CD14-positive monocyte (primary cell): ENCODE measurements around the gene ZIC1. TPM values are rescaled to one million over a fixed set of nuclear protein-coding genes. Genes with fewer than 3 reads are reported as not detected.

Source experiments
- DNase-seq, 3 donors: peaks; one replicate each; pipeline ENCODE4 v3.0.0-alpha.2; 2011 to 2022
- H2AFZ ChIP-seq: 2 replicates; pipeline ENCODE4 v1.6.0; 2012; ENCODE audit warnings: mild to moderate bottlenecking, low read depth, low read length, inconsistent platforms; ENCODE audit not compliant: insufficient read depth, poor library complexity, severe bottlenecking
- H3K27ac ChIP-seq, 2 donors: 1 replicate in 1 of 2; 2 replicates in 1 of 2; pipeline ENCODE4 v1.5.1; 2012 to 2013; ENCODE audit warnings: low read length in 2 of 2, control low read depth in 1 of 2, inconsistent platforms in 1 of 2, low read depth in 1 of 2, mild to moderate bottlenecking in 1 of 2
- H3K27me3 ChIP-seq, 2 donors: one replicate each; pipeline versions ENCODE4 v1.6.0 to v1.6.1; 2011 to 2013; ENCODE audit warnings: low read length in 2 of 2; ENCODE audit not compliant: control insufficient read depth in 2 of 2, insufficient read depth in 2 of 2
- H3K36me3 ChIP-seq, 2 donors: replicated peaks in 1 of 2; 1 replicate in 1 of 2; 2 replicates in 1 of 2; pipeline versions ENCODE4 v1.5.1 to v1.6.1; 2012 to 2013; ENCODE audit warnings: low read length in 2 of 2, control low read depth in 1 of 2, inconsistent platforms in 1 of 2, mild to moderate bottlenecking in 1 of 2; ENCODE audit not compliant: insufficient read depth in 2 of 2, control insufficient read depth in 1 of 2
- H3K4me1 ChIP-seq, 2 donors: 1 replicate in 1 of 2; 2 replicates in 1 of 2; pipeline versions ENCODE4 v1.5.1 to v1.6.1; 2012 to 2013; ENCODE audit warnings: low read length in 2 of 2, control low read depth in 1 of 2, inconsistent platforms in 1 of 2, mild to moderate bottlenecking in 1 of 2, moderate library complexity in 1 of 2; ENCODE audit not compliant: insufficient read depth in 2 of 2, control insufficient read depth in 1 of 2
- H3K4me2 ChIP-seq: replicated peaks from 2 replicates; pipeline ENCODE3; 2012; ENCODE audit warnings: low read length, moderate library complexity, mild to moderate bottlenecking; ENCODE audit not compliant: poor library complexity, severe bottlenecking; ENCODE audit errors: extremely low read depth
- H3K4me3 ChIP-seq, 3 experiments: fragments of 200-600 bp in 1 of 3; sonication (generic) in 1 of 3; replicated peaks in 1 of 3; 1 replicate in 2 of 3; 2 replicates in 1 of 3; pipeline ENCODE4 v1.5.1; 2011 to 2013; ENCODE audit warnings: low read length in 3 of 3, mild to moderate bottlenecking in 3 of 3, control low read depth in 2 of 3, low read depth in 2 of 3, inconsistent platforms in 1 of 3, moderate library complexity in 1 of 3
- H3K79me2 ChIP-seq: 2 replicates; pipeline ENCODE4 v1.6.0; 2012; ENCODE audit warnings: mild to moderate bottlenecking, control low read depth, inconsistent platforms, low read length, moderate library complexity; ENCODE audit not compliant: insufficient read depth
- H3K9ac ChIP-seq: 2 replicates; pipeline ENCODE4 v1.6.0; 2017; ENCODE audit warnings: low read length, mild to moderate bottlenecking; ENCODE audit not compliant: insufficient read depth, poor library complexity, severe bottlenecking
- H3K9me3 ChIP-seq, 2 donors: replicated peaks in 1 of 2; 1 replicate in 1 of 2; 2 replicates in 1 of 2; pipeline versions ENCODE4 v1.5.1 to v1.6.1; 2012 to 2013; ENCODE audit warnings: low read length in 2 of 2, control low read depth in 1 of 2; ENCODE audit not compliant: control insufficient read depth in 1 of 2, insufficient read depth in 1 of 2
- H4K20me1 ChIP-seq: 2 replicates; pipeline ENCODE4 v1.6.0; 2012; ENCODE audit warnings: mild to moderate bottlenecking, low read length, control low read depth, moderate library complexity; ENCODE audit not compliant: insufficient read depth
- H3K27ac Mint-ChIP-seq, 7 donors: one replicate each; pipeline ENCODE4 v1.8.0; 2020; ENCODE audit warnings: mild to moderate bottlenecking in 7 of 7, mixed read lengths in 7 of 7, moderate library complexity in 6 of 7, inconsistent platforms in 2 of 7
- H3K27me3 Mint-ChIP-seq, 3 donors: one replicate each; pipeline ENCODE4 v1.8.0; 2021 to 2022; ENCODE audit warnings: low read depth in 3 of 3, mild to moderate bottlenecking in 3 of 3, mixed read lengths in 3 of 3, moderate library complexity in 3 of 3, inconsistent platforms in 1 of 3
- H3K36me3 Mint-ChIP-seq, 2 donors: one replicate each; pipeline ENCODE4 v1.8.0; 2020; ENCODE audit warnings: mixed read lengths in 2 of 2, inconsistent platforms in 1 of 2, mild to moderate bottlenecking in 1 of 2
- H3K4me1 Mint-ChIP-seq: one replicate; pipeline ENCODE4 v1.8.0; 2020; ENCODE audit warnings: mild to moderate bottlenecking, mixed read lengths
- H3K4me3 Mint-ChIP-seq, 2 donors: one replicate each; pipeline ENCODE4 v1.8.0; 2020; ENCODE audit warnings: mild to moderate bottlenecking in 2 of 2, mixed read lengths in 2 of 2, moderate library complexity in 1 of 2
- H3K9me3 Mint-ChIP-seq, 7 donors: one replicate each; pipeline ENCODE4 v1.8.0; 2020 to 2022; ENCODE audit warnings: mixed read lengths in 7 of 7, mild to moderate bottlenecking in 6 of 7, moderate library complexity in 6 of 7, inconsistent platforms in 2 of 7
- WGBS: methylation state at CpG from one replicate; pipeline ENCODE4 v1.1.5; 2013; ENCODE audit warnings: missing lambda C conversion rate; ENCODE audit not compliant: insufficient coverage; 5-methylcytosine and 5-hydroxymethylcytosine counted together
- intact Hi-C, 2 donors: fragments of 100-400 bp; cut with micrococcal nuclease; formaldehyde crosslinking; loops; one replicate each; pipeline versions ENCODE4 v1.15.0 to v1.15.1; 2023
- polyA plus RNA-seq, 3 donors: library from polyadenylated mRNA; depleted of rRNA in 1 of 3; unstranded in 2 of 3; stranded (reverse) in 1 of 3; fragments of 300-500 nt in 2 of 3; fragments of >200 nt in 1 of 3; fragmentation: Illumina TruSeq in 2 of 3; gene quantifications; 1 replicate in 2 of 3; 2 replicates in 1 of 3; pipeline ENCODE4 v1.2.3, GENCODE V29; 2012 to 2021
- TF ChIP-seq, protein P1 (sequence below): fragments of 200-600 bp; IDR thresholded peaks from one replicate; pipeline ENCODE4 v1.8.0; 2022; ENCODE audit warnings: antibody characterized with exemption, mild to moderate bottlenecking

The ZIC1 gene
- polyA plus RNA-seq, 3 donors: not detected

- H3K27ac ChIP-seq: no peak overlapping the region
- H3K36me3 ChIP-seq: no peaks in the 10 kb centered on the region
- no peaks in the 10 kb centered on the region for H4K20me1 ChIP-seq
- H3K36me3 Mint-ChIP-seq: peaks cover 11 to 13% of the 10 kb centered on the region in 2 donors
- TF ChIP-seq, protein P1, sequence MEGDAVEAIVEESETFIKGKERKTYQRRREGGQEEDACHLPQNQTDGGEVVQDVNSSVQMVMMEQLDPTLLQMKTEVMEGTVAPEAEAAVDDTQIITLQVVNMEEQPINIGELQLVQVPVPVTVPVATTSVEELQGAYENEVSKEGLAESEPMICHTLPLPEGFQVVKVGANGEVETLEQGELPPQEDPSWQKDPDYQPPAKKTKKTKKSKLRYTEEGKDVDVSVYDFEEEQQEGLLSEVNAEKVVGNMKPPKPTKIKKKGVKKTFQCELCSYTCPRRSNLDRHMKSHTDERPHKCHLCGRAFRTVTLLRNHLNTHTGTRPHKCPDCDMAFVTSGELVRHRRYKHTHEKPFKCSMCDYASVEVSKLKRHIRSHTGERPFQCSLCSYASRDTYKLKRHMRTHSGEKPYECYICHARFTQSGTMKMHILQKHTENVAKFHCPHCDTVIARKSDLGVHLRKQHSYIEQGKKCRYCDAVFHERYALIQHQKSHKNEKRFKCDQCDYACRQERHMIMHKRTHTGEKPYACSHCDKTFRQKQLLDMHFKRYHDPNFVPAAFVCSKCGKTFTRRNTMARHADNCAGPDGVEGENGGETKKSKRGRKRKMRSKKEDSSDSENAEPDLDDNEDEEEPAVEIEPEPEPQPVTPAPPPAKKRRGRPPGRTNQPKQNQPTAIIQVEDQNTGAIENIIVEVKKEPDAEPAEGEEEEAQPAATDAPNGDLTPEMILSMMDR: no peak
- no peak overlapping the region for H3K4me2 ChIP-seq
- no peak overlapping the region for H3K9ac ChIP-seq
- H3K79me2 ChIP-seq: no peaks in the 10 kb centered on the region
- no peak for DNase-seq
- no peak overlapping the region for H3K27ac Mint-ChIP-seq
- no peaks in the 10 kb centered on the region for H3K4me1 ChIP-seq
- peaks cover 87 to 100% of the 10 kb centered on the region in 2 donors for H3K27me3 ChIP-seq
- H2AFZ ChIP-seq: no peak overlapping the region
- peaks cover 39 to 90% of the 10 kb centered on the region in 2 donors for H3K9me3 ChIP-seq
- H3K4me3 ChIP-seq: no peak overlapping the region
- H3K9me3 Mint-ChIP-seq: peaks cover 20 to 85% (median 77%) of the 10 kb centered on the region in 7 donors
- peaks cover 99 to 100% (median 99%) of the 10 kb centered on the region in 3 donors for H3K27me3 Mint-ChIP-seq
- intact Hi-C loops: no loop called here
- peak overlapping the region in 1 of 2 donors; percentile 83 for H3K4me3 Mint-ChIP-seq
- peaks cover 4% of the 10 kb centered on the region for H3K4me1 Mint-ChIP-seq
- 9% methylated on average over 63 of the region's 77 CpGs for WGBS
These were observed 18.3 kb upstream of the ZIC1 start for GRCh38 chr3:147390589-147391569.

- Histone ChIP-seq H3K9me3 (peaks cover 39 to 93% of the 10 kb centered on the region in 2 donors), H2AFZ (no peak overlapping the region), H3K36me3 (no peaks in the 10 kb centered on the region), H3K27me3 (peaks cover 82 to 100% of the 10 kb centered on the region in 2 donors), H3K27ac (no peak overlapping the region), H3K4me2 (no peak overlapping the region), H3K9ac (no peak overlapping the region), H3K4me1 (no peaks in the 10 kb centered on the region), H3K4me3 (no peak overlapping the region), H3K79me2 (no peaks in the 10 kb centered on the region), H4K20me1 (no peaks in the 10 kb centered on the region)
- peak overlapping the region in 1 of 2 donors; percentile 83 for H3K4me3 Mint-ChIP-seq
- no peak overlapping the region for H3K27ac Mint-ChIP-seq
- TF ChIP-seq, protein P1: no peak
- WGBS: 4% methylated on average over 47 of the region's 51 CpGs
- peaks cover 98 to 100% (median 100%) of the 10 kb centered on the region in 3 donors for H3K27me3 Mint-ChIP-seq
- intact Hi-C loops: no loop called here
- H3K9me3 Mint-ChIP-seq: peaks cover 26 to 92% (median 84%) of the 10 kb centered on the region in 7 donors
- no peak for DNase-seq
- peaks cover 4% of the 10 kb centered on the region for H3K4me1 Mint-ChIP-seq
- H3K36me3 Mint-ChIP-seq: peaks cover 11 to 15% of the 10 kb centered on the region in 2 donors
These were observed 17.2 kb upstream of the ZIC1 start for GRCh38 chr3:147391781-147392624.
